WTC11 (cell line): ENCODE results near the gene PRKCB. TPM values are rescaled to one million over a fixed set of nuclear protein-coding genes. Genes with fewer than 3 reads are reported as not detected.

Source experiments
- ATAC-seq: fragments of 200-7000 bp; cut with Tn5 transposase; 2 replicates; pipeline ENCODE4 v1.10.0; 2021; ENCODE audit warnings: mild to moderate bottlenecking, moderate library complexity
- CTCF ChIA-PET: fragments of 300-600 bp; sonication (Branson Sonifier 250); formaldehyde crosslinking; loops from one replicate; lab custom pipeline; 2021; ENCODE audit warnings: antibody characterized with exemption; lab: Charles Lee
- POLR2A ChIA-PET: fragments of 350-600 bp; sonication (Branson Sonifier 250); formaldehyde crosslinking; loops from one replicate; lab custom pipeline; 2021; ENCODE audit warnings: antibody characterized with exemption; lab: Charles Lee
- DNase-seq: peaks from one replicate; pipeline ENCODE4 v3.0.0; 2021; ENCODE audit warnings: low spot score
- H3K27ac Mint-ChIP-seq: 2 replicates; pipeline ENCODE4 v1.8.0; 2021; ENCODE audit warnings: mixed read lengths
- H3K27me3 Mint-ChIP-seq: 2 replicates; pipeline ENCODE4 v1.8.0; 2021; ENCODE audit warnings: low read depth, mild to moderate bottlenecking, moderate library complexity, mixed read lengths
- H3K36me3 Mint-ChIP-seq: 2 replicates; pipeline ENCODE4 v1.8.0; 2021; ENCODE audit warnings: mixed read lengths
- H3K4me1 Mint-ChIP-seq: 2 replicates; pipeline ENCODE4 v1.8.0; 2022; ENCODE audit warnings: mixed read lengths
- H3K4me3 Mint-ChIP-seq: 2 replicates; pipeline ENCODE4 v1.8.0; 2021; ENCODE audit warnings: mild to moderate bottlenecking, moderate library complexity, mixed read lengths
- H3K9me3 Mint-ChIP-seq: 2 replicates; pipeline ENCODE4 v1.8.0; 2021; ENCODE audit warnings: mixed read lengths
- CBFB ChIP-seq: sonication (generic); formaldehyde crosslinking; IDR thresholded peaks from 2 replicates; pipeline ENCODE4 v1.8.1; 2022; ENCODE audit warnings: mild to moderate bottlenecking, low read depth, missing genetic modification reagents
- CREB1 ChIP-seq: sonication (generic); formaldehyde crosslinking; IDR thresholded peaks from 2 replicates; pipeline ENCODE4 v1.8.0; 2023; ENCODE audit warnings: mild to moderate bottlenecking, missing genetic modification reagents
- ETV6 ChIP-seq: sonication (generic); formaldehyde crosslinking; IDR thresholded peaks from 2 replicates; pipeline ENCODE4 v1.8.1; 2022; ENCODE audit warnings: mild to moderate bottlenecking, missing genetic modification reagents
- FOXJ3 ChIP-seq: sonication (generic); formaldehyde crosslinking; IDR thresholded peaks from 2 replicates; pipeline ENCODE4 v1.9.0; 2021; ENCODE audit warnings: missing genetic modification reagents, mild to moderate bottlenecking, borderline replicate concordance
- JUN ChIP-seq: sonication (generic); formaldehyde crosslinking; IDR thresholded peaks from 2 replicates; pipeline ENCODE4 v1.8.0; 2023; ENCODE audit warnings: mild to moderate bottlenecking, missing genetic modification reagents
- MXD4 ChIP-seq: fragments of 250-450 bp; sonication (Bioruptor Pico); IDR thresholded peaks from 2 replicates; pipeline ENCODE4 v1.8.0; 2021; ENCODE audit warnings: mild to moderate bottlenecking, moderate library complexity, borderline replicate concordance
- MYBL2 ChIP-seq: sonication (generic); formaldehyde crosslinking; IDR thresholded peaks from 2 replicates; pipeline ENCODE4 v1.8.1; 2023; ENCODE audit warnings: mild to moderate bottlenecking, moderate library complexity, missing genetic modification reagents
- NFYB ChIP-seq: sonication (generic); formaldehyde crosslinking; conservative IDR thresholded peaks from 2 replicates; pipeline ENCODE4 v1.8.0; 2022; ENCODE audit warnings: low read depth, missing genetic modification reagents
- NR2C2 ChIP-seq: sonication (generic); formaldehyde crosslinking; IDR thresholded peaks from 2 replicates; pipeline ENCODE4 v1.8.0; 2022; ENCODE audit warnings: mild to moderate bottlenecking, missing genetic modification reagents
- NR3C1 ChIP-seq: sonication (generic); formaldehyde crosslinking; conservative IDR thresholded peaks from 2 replicates; pipeline ENCODE4 v1.8.1; 2023; ENCODE audit warnings: low read depth, mild to moderate bottlenecking, missing genetic modification reagents
- OVOL2 ChIP-seq: fragments of 250-450 bp; sonication (Bioruptor Pico); IDR thresholded peaks from 2 replicates; pipeline ENCODE4 v1.9.0; 2021; ENCODE audit warnings: mild to moderate bottlenecking, borderline replicate concordance
- TCF7 ChIP-seq: sonication (generic); formaldehyde crosslinking; IDR thresholded peaks from 2 replicates; pipeline ENCODE4 v1.8.0; 2022; ENCODE audit warnings: mild to moderate bottlenecking, low read depth, missing genetic modification reagents, moderate library complexity
- TEAD1 ChIP-seq: sonication (generic); formaldehyde crosslinking; IDR thresholded peaks from 2 replicates; pipeline ENCODE4 v1.8.0; 2022; ENCODE audit warnings: mild to moderate bottlenecking, missing genetic modification reagents
- total RNA-seq: library from RNA; stranded (reverse); gene quantifications from 3 replicates; pipeline ENCODE4 v1.2.3, GENCODE V29; 2021
- TF ChIP-seq, protein P1 (sequence below): fragments of 250-450 bp; sonication (Bioruptor Pico); IDR thresholded peaks from 2 replicates; pipeline ENCODE4 v1.9.0; 2021; ENCODE audit warnings: mild to moderate bottlenecking
- TF ChIP-seq, protein P2 (sequence below): sonication (generic); formaldehyde crosslinking; IDR thresholded peaks from 2 replicates; pipeline ENCODE4 v1.8.1; 2022; ENCODE audit warnings: missing genetic modification reagents, borderline replicate concordance
- TF ChIP-seq, protein P3 (sequence below): sonication (generic); formaldehyde crosslinking; IDR thresholded peaks from 2 replicates; pipeline ENCODE4 v1.8.1; 2022; ENCODE audit warnings: mild to moderate bottlenecking, moderate library complexity, missing genetic modification reagents
- TF ChIP-seq, protein P4 (sequence below): sonication (generic); formaldehyde crosslinking; IDR thresholded peaks from 2 replicates; pipeline ENCODE4 v1.8.1; 2023; ENCODE audit warnings: mild to moderate bottlenecking, missing genetic modification reagents, moderate library complexity
- TF ChIP-seq, protein P5 (sequence below): sonication (generic); formaldehyde crosslinking; IDR thresholded peaks from 2 replicates; pipeline ENCODE4 v1.8.1; 2022; ENCODE audit warnings: low read depth, mild to moderate bottlenecking, moderate library complexity, missing genetic modification reagents, borderline replicate concordance
- TF ChIP-seq, protein P6 (sequence below): sonication (generic); formaldehyde crosslinking; IDR thresholded peaks from 2 replicates; pipeline ENCODE4 v1.8.0; 2023; ENCODE audit warnings: mild to moderate bottlenecking, missing genetic modification reagents
- TF ChIP-seq, protein P7 (sequence below): sonication (generic); formaldehyde crosslinking; IDR thresholded peaks from 2 replicates; pipeline ENCODE4 v1.8.1; 2023; ENCODE audit warnings: mild to moderate bottlenecking, moderate library complexity, missing genetic modification reagents

The PRKCB gene
- total RNA-seq, 1 experiment from 2014 or later, result 6.9 TPM

DNA sequence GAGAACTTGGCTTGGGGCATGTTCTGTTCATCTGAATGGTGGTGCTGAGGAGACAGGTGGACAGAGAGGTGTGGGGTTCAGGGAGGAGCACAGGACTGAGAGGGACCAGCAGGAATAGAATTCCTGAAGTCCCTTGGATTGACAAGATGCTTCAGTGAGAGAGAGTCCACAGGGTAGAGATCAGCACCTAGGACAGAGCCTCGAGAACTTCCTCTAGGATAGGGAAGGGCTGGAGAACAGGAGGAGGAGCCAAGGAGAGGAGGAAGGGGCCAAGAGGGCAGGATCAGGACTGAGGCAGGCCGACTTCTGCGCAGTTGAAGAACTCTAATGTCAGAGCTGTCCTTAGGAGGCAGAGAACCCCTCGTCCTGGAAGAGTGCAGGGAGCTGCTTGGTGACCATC lies 138.4 kb downstream of the PRKCB start (continued):
- TF ChIP-seq, protein P1, sequence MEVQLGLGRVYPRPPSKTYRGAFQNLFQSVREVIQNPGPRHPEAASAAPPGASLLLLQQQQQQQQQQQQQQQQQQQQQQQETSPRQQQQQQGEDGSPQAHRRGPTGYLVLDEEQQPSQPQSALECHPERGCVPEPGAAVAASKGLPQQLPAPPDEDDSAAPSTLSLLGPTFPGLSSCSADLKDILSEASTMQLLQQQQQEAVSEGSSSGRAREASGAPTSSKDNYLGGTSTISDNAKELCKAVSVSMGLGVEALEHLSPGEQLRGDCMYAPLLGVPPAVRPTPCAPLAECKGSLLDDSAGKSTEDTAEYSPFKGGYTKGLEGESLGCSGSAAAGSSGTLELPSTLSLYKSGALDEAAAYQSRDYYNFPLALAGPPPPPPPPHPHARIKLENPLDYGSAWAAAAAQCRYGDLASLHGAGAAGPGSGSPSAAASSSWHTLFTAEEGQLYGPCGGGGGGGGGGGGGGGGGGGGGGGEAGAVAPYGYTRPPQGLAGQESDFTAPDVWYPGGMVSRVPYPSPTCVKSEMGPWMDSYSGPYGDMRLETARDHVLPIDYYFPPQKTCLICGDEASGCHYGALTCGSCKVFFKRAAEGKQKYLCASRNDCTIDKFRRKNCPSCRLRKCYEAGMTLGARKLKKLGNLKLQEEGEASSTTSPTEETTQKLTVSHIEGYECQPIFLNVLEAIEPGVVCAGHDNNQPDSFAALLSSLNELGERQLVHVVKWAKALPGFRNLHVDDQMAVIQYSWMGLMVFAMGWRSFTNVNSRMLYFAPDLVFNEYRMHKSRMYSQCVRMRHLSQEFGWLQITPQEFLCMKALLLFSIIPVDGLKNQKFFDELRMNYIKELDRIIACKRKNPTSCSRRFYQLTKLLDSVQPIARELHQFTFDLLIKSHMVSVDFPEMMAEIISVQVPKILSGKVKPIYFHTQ (CRISPR knock-in tag), result no peak
- TF ChIP-seq, protein P2, sequence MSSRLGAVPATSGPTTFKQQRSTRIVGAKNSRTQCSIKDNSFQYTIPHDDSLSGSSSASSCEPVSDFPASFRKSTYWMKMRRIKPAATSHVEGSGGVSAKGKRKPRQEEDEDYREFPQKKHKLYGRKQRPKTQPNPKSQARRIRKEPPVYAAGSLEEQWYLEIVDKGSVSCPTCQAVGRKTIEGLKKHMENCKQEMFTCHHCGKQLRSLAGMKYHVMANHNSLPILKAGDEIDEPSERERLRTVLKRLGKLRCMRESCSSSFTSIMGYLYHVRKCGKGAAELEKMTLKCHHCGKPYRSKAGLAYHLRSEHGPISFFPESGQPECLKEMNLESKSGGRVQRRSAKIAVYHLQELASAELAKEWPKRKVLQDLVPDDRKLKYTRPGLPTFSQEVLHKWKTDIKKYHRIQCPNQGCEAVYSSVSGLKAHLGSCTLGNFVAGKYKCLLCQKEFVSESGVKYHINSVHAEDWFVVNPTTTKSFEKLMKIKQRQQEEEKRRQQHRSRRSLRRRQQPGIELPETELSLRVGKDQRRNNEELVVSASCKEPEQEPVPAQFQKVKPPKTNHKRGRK (CRISPR knock-in tag), result no peak
- TF ChIP-seq MYBL2 (CRISPR knock-in tag) (no peak), CREB1 (CRISPR knock-in tag) (no peak), JUN (CRISPR knock-in tag) (no peak), ETV6 (CRISPR knock-in tag) (0 out of 2 replicates have a peak, but pooled peaks have one; percentile 29), CBFB (CRISPR knock-in tag) (no peak), TEAD1 (CRISPR knock-in tag) (0 out of 2 replicates have a peak, but pooled peaks have one; percentile 36)
- TF ChIP-seq, protein P3, sequence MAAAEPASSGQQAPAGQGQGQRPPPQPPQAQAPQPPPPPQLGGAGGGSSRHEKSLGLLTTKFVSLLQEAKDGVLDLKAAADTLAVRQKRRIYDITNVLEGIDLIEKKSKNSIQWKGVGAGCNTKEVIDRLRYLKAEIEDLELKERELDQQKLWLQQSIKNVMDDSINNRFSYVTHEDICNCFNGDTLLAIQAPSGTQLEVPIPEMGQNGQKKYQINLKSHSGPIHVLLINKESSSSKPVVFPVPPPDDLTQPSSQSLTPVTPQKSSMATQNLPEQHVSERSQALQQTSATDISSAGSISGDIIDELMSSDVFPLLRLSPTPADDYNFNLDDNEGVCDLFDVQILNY (CRISPR knock-in tag), result no peak
- TF ChIP-seq, protein P4, sequence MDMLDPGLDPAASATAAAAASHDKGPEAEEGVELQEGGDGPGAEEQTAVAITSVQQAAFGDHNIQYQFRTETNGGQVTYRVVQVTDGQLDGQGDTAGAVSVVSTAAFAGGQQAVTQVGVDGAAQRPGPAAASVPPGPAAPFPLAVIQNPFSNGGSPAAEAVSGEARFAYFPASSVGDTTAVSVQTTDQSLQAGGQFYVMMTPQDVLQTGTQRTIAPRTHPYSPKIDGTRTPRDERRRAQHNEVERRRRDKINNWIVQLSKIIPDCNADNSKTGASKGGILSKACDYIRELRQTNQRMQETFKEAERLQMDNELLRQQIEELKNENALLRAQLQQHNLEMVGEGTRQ (CRISPR knock-in tag), result no peak
- TF ChIP-seq, all 79 proteins: peak for 3

DNA sequence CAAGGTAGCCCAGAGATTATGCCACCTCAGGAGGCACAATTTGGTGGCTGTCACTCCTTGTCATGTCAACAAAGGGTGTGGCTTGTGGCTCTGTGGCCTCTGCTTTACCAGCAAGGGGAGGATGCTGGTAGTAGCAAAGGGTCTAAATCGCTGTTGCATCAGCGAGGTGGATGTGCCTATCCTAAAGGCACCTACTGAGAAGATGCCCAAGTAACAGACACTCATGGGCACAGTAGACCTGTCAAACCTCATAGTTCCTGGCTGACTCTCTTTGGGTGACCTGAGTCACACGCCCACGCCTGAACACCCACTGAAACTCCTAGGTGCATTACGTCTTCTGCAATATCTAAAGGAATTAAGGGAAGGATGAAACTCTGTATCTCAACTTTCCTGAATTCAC lies 139.5 kb downstream of the PRKCB start:
- Mint-ChIP-seq H3K27ac (no peak overlapping the region), H3K4me1 (peaks cover 20% of the 10 kb centered on the region), H3K4me3 (no peak overlapping the region), H3K27me3 (peaks cover 3% of the 10 kb centered on the region; the same call in 1 of the 2 replicates), H3K36me3 (no peaks in the 10 kb centered on the region), H3K9me3 (no peaks in the 10 kb centered on the region)
- CTCF ChIA-PET, result no interaction called here
- POLR2A ChIA-PET, result no interaction called here
- ATAC-seq (no peak), DNase-seq (no peak)
- TF ChIP-seq NFYB (CRISPR knock-in tag), result no peak
- TF ChIP-seq TEAD1 (CRISPR knock-in tag), result no peak
- no peak for TF ChIP-seq NR3C1 (CRISPR knock-in tag)
- no peak for TF ChIP-seq OVOL2 (CRISPR knock-in tag)
- TF ChIP-seq NR2C2 (CRISPR knock-in tag), result no peak
- TF ChIP-seq, protein P5, sequence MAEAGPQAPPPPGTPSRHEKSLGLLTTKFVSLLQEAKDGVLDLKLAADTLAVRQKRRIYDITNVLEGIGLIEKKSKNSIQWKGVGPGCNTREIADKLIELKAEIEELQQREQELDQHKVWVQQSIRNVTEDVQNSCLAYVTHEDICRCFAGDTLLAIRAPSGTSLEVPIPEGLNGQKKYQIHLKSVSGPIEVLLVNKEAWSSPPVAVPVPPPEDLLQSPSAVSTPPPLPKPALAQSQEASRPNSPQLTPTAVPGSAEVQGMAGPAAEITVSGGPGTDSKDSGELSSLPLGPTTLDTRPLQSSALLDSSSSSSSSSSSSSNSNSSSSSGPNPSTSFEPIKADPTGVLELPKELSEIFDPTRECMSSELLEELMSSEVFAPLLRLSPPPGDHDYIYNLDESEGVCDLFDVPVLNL (CRISPR knock-in tag), result no peak
- no peak for TF ChIP-seq TCF7 (CRISPR knock-in tag)
- TF ChIP-seq, protein P2 (CRISPR knock-in tag), result no peak
- TF ChIP-seq MXD4 (CRISPR knock-in tag), result no peak
- TF ChIP-seq, protein P6, sequence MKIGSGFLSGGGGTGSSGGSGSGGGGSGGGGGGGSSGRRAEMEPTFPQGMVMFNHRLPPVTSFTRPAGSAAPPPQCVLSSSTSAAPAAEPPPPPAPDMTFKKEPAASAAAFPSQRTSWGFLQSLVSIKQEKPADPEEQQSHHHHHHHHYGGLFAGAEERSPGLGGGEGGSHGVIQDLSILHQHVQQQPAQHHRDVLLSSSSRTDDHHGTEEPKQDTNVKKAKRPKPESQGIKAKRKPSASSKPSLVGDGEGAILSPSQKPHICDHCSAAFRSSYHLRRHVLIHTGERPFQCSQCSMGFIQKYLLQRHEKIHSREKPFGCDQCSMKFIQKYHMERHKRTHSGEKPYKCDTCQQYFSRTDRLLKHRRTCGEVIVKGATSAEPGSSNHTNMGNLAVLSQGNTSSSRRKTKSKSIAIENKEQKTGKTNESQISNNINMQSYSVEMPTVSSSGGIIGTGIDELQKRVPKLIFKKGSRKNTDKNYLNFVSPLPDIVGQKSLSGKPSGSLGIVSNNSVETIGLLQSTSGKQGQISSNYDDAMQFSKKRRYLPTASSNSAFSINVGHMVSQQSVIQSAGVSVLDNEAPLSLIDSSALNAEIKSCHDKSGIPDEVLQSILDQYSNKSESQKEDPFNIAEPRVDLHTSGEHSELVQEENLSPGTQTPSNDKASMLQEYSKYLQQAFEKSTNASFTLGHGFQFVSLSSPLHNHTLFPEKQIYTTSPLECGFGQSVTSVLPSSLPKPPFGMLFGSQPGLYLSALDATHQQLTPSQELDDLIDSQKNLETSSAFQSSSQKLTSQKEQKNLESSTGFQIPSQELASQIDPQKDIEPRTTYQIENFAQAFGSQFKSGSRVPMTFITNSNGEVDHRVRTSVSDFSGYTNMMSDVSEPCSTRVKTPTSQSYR, result no peak
- TF ChIP-seq, protein P7, sequence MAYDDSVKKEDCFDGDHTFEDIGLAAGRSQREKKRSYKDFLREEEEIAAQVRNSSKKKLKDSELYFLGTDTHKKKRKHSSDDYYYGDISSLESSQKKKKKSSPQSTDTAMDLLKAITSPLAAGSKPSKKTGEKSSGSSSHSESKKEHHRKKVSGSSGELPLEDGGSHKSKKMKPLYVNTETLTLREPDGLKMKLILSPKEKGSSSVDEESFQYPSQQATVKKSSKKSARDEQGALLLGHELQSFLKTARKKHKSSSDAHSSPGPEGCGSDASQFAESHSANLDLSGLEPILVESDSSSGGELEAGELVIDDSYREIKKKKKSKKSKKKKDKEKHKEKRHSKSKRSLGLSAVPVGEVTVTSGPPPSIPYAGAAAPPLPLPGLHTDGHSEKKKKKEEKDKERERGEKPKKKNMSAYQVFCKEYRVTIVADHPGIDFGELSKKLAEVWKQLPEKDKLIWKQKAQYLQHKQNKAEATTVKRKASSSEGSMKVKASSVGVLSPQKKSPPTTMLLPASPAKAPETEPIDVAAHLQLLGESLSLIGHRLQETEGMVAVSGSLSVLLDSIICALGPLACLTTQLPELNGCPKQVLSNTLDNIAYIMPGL (CRISPR knock-in tag), result no peak
- no peak for TF ChIP-seq FOXJ3 (CRISPR knock-in tag)
